A549 (cell line): ENCODE data around the gene HSPB9.

Source experiments
- EP300 ChIP-seq, 2 experiments: fragments of >200 bp; sonication (Bioruptor Twin); formaldehyde crosslinking; IDR thresholded peaks; 2 replicates in 1 of 2; 3 replicates in 1 of 2; pipeline ENCODE4 v1.6.1; 2016 to 2017
- JUN ChIP-seq, 2 experiments: fragments of >200 bp; sonication (Bioruptor Twin); formaldehyde crosslinking; IDR thresholded peaks; 2 replicates in 1 of 2; 3 replicates in 1 of 2; pipeline ENCODE4 v1.6.1; 2016 to 2017
- MAFK ChIP-seq: fragments of 450-650 bp; IDR thresholded peaks from 2 replicates; pipeline ENCODE4 v1.6.1; 2014; ENCODE audit not compliant: partially characterized antibody
- PBX3 ChIP-seq: IDR thresholded peaks from 2 replicates; pipeline ENCODE4 v1.6.1; 2012
- SMC3 ChIP-seq: fragments of >200 bp; sonication (Bioruptor Twin); formaldehyde crosslinking; IDR thresholded peaks from 3 replicates; pipeline ENCODE4 v1.6.1; 2018; ENCODE audit warnings: inconsistent platforms
- TF ChIP-seq, protein P1 (sequence below): fragments of 250-450 bp; sonication (Bioruptor Pico); IDR thresholded peaks from 2 replicates; pipeline ENCODE4 v1.5.0; 2021; ENCODE audit warnings: mild to moderate bottlenecking, moderate library complexity, borderline replicate concordance
- TF ChIP-seq, protein P2 (sequence below): fragments of >200 bp; sonication (Bioruptor Twin); formaldehyde crosslinking; IDR thresholded peaks from 3 replicates; pipeline ENCODE4 v1.5.1; 2016

- TF ChIP-seq, protein P1, sequence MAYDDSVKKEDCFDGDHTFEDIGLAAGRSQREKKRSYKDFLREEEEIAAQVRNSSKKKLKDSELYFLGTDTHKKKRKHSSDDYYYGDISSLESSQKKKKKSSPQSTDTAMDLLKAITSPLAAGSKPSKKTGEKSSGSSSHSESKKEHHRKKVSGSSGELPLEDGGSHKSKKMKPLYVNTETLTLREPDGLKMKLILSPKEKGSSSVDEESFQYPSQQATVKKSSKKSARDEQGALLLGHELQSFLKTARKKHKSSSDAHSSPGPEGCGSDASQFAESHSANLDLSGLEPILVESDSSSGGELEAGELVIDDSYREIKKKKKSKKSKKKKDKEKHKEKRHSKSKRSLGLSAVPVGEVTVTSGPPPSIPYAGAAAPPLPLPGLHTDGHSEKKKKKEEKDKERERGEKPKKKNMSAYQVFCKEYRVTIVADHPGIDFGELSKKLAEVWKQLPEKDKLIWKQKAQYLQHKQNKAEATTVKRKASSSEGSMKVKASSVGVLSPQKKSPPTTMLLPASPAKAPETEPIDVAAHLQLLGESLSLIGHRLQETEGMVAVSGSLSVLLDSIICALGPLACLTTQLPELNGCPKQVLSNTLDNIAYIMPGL (CRISPR knock-in tag) = no peak
- no peak for TF ChIP-seq EP300 (IDR thresholded peaks at IDR 0.05)
- TF ChIP-seq, protein P2, sequence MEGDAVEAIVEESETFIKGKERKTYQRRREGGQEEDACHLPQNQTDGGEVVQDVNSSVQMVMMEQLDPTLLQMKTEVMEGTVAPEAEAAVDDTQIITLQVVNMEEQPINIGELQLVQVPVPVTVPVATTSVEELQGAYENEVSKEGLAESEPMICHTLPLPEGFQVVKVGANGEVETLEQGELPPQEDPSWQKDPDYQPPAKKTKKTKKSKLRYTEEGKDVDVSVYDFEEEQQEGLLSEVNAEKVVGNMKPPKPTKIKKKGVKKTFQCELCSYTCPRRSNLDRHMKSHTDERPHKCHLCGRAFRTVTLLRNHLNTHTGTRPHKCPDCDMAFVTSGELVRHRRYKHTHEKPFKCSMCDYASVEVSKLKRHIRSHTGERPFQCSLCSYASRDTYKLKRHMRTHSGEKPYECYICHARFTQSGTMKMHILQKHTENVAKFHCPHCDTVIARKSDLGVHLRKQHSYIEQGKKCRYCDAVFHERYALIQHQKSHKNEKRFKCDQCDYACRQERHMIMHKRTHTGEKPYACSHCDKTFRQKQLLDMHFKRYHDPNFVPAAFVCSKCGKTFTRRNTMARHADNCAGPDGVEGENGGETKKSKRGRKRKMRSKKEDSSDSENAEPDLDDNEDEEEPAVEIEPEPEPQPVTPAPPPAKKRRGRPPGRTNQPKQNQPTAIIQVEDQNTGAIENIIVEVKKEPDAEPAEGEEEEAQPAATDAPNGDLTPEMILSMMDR = no peak
- TF ChIP-seq JUN (IDR thresholded peaks at IDR 0.05) = no peak
- TF ChIP-seq SMC3 = no peak
- no peak for TF ChIP-seq MAFK
- no peak for TF ChIP-seq PBX3
Observed at GRCh38 chr17:42136654-42137051, 14.0 kb downstream of the HSPB9 start.
